Left lung (tissue), 10 donors: ENCODE results near the gene SGPP1. TPM values are rescaled to one million over a fixed set of nuclear protein-coding genes. Genes with fewer than 3 reads are reported as not detected.

Experiments
- ATAC-seq: fragments of 200-7000 bp; cut with Tn5 transposase; one replicate; pipeline ENCODE4 v1.9.1; 2020; ENCODE audit warnings: moderate library complexity
- DNase-seq, 4 donors: peaks; one replicate each; pipeline ENCODE4 v3.0.0-alpha.2; 2013 to 2020
- H3K27ac ChIP-seq, 2 donors: fragments of 200-600 bp; sonication (generic) in 1 of 2; one replicate each; pipeline versions ENCODE4 v1.5.0 to v1.8.0; 2020 to 2021
- H3K27me3 ChIP-seq, 2 donors: fragments of 200-600 bp; sonication (generic) in 1 of 2; one replicate each; pipeline versions ENCODE4 v1.5.0 to v1.8.0; 2020 to 2021
- H3K36me3 ChIP-seq, 2 donors: fragments of 200-600 bp; sonication (generic) in 1 of 2; one replicate each; pipeline versions ENCODE4 v1.5.0 to v1.8.0; 2020 to 2021
- H3K4me1 ChIP-seq, 2 donors: fragments of 200-600 bp; one replicate each; pipeline ENCODE4 v1.8.0; 2021
- H3K4me3 ChIP-seq, 2 donors: fragments of 200-600 bp; sonication (generic) in 1 of 2; one replicate each; pipeline versions ENCODE4 v1.5.0 to v1.8.0; 2020 to 2021; ENCODE audit warnings: mild to moderate bottlenecking in 1 of 2
- H3K9me3 ChIP-seq, 2 donors: fragments of 200-600 bp; sonication (generic) in 1 of 2; one replicate each; pipeline versions ENCODE4 v1.5.0 to v1.8.0; 2020 to 2021
- CTCF ChIP-seq, 2 donors: fragments of 200-600 bp; sonication (generic) in 1 of 2; IDR thresholded peaks; one replicate each; pipeline versions ENCODE4 v1.5.0 to v1.8.0; 2021; ENCODE audit warnings: antibody characterized with exemption in 2 of 2
- intact Hi-C, 2 donors: fragments of 100-400 bp; cut with DNase I; formaldehyde crosslinking; loops; one replicate each; pipeline versions ENCODE4 v1.11.2 to v1.14.2; 2022
- polyA plus RNA-seq, 6 donors: library from polyadenylated mRNA; unstranded; fragments of 120-200 nt; gene quantifications; one replicate each; pipeline ENCODE4 v1.2.1, GENCODE V29; 2013; ENCODE audit not compliant: insufficient read length in 6 of 6
- total RNA-seq, 2 donors: library from RNA; stranded (reverse); fragmentation: NEBNext Ultra II Directional; extraction: Animal tissue kit (Norgen Biotek cat#: 25700); gene quantifications; one replicate each; pipeline ENCODE4 v1.2.1, GENCODE V29; 2021
- donor health status: DM: no; HTN: yes; CAD: no.
- donor health status: DM: no; HTN: no; CAD: no.

Gene SGPP1
- total and polyA plus RNA-seq, 8 donors = 19.4 to 26.3 (median 21.5) TPM

GRCh38 chr14:63650256-63650952, 77.5 kb downstream of the SGPP1 start:
- peak overlapping the region; percentile 40 to 73 for H3K27ac ChIP-seq
- intact Hi-C loops = no loop called here

GRCh38 chr14:63647696-63648410, 80.0 kb downstream of the SGPP1 start:
- intact Hi-C loops = no loop called here
- Histone ChIP-seq H3K9me3 (no peaks in the 10 kb centered on the region), H3K4me1 (peaks cover 0 to 2% of the 10 kb centered on the region in 2 donors), H3K36me3 (no peaks in the 10 kb centered on the region), H3K27ac (no peak overlapping the region), H3K4me3 (no peak overlapping the region), H3K27me3 (no peaks in the 10 kb centered on the region)
- no peak for TF ChIP-seq CTCF (IDR thresholded peaks at IDR 0.05)
- no peak for ATAC-seq
- DNase-seq = no peak

More at GRCh38 chr14:63650256-63650952, 77.5 kb downstream of the SGPP1 start:
- no peaks in the 10 kb centered on the region for H3K4me1 ChIP-seq
- peak; percentile 96 for ATAC-seq
- DNase-seq = peak in 2 of 4 donors; percentile 65 to 66
- no peaks in the 10 kb centered on the region for H3K36me3 ChIP-seq
- no peaks in the 10 kb centered on the region for H3K27me3 ChIP-seq
- no peak overlapping the region for H3K4me3 ChIP-seq
- TF ChIP-seq CTCF (IDR thresholded peaks at IDR 0.05) = no peak
- no peaks in the 10 kb centered on the region for H3K9me3 ChIP-seq

- intact Hi-C loops = no loop called here
- H3K27me3 ChIP-seq = no peaks in the 10 kb centered on the region
- no peaks in the 10 kb centered on the region for H3K36me3 ChIP-seq
- H3K9me3 ChIP-seq = no peaks in the 10 kb centered on the region
- no peak for ATAC-seq
- no peak overlapping the region for H3K27ac ChIP-seq
- peaks cover 0 to 19% of the 10 kb centered on the region in 2 donors for H3K4me1 ChIP-seq
- no peak for DNase-seq
- TF ChIP-seq CTCF (IDR thresholded peaks at IDR 0.05) = no peak
- H3K4me3 ChIP-seq = no peak overlapping the region
Measured at GRCh38 chr14:63644741-63645140, 83.1 kb downstream of the SGPP1 start.

GRCh38 chr14:63642656-63643382, 85.0 kb downstream of the SGPP1 start:
- intact Hi-C loops = no loop called here
- Histone ChIP-seq H3K4me3 (peak overlapping the region; percentile 65 to 66), H3K27ac (peak overlapping the region; percentile 92), H3K36me3 (no peaks in the 10 kb centered on the region), H3K27me3 (no peaks in the 10 kb centered on the region), H3K9me3 (no peaks in the 10 kb centered on the region), H3K4me1 (peaks cover 0 to 25% of the 10 kb centered on the region in 2 donors)
- DNase-seq = peak in 1 of 4 donors; percentile 35
- no peak for ATAC-seq
- TF ChIP-seq CTCF (IDR thresholded peaks at IDR 0.05) = no peak

GRCh38 chr14:63642229-63642611, 85.6 kb downstream of the SGPP1 start:
- Histone ChIP-seq H3K27ac (peak overlapping the region; percentile 92), H3K4me1 (peaks cover 0 to 25% of the 10 kb centered on the region in 2 donors), H3K9me3 (no peaks in the 10 kb centered on the region), H3K36me3 (no peaks in the 10 kb centered on the region), H3K4me3 (peak overlapping the region; percentile 65 to 66), H3K27me3 (no peaks in the 10 kb centered on the region)
- peak in 3 of 4 donors; percentile 84 to 95 (median 95) for DNase-seq
- intact Hi-C loops = no loop called here
- peak; percentile 89 for ATAC-seq
- no peak for TF ChIP-seq CTCF (IDR thresholded peaks at IDR 0.05)
